ENCODE measurements around the gene TNFAIP2.

Gene TNFAIP2

DNA sequence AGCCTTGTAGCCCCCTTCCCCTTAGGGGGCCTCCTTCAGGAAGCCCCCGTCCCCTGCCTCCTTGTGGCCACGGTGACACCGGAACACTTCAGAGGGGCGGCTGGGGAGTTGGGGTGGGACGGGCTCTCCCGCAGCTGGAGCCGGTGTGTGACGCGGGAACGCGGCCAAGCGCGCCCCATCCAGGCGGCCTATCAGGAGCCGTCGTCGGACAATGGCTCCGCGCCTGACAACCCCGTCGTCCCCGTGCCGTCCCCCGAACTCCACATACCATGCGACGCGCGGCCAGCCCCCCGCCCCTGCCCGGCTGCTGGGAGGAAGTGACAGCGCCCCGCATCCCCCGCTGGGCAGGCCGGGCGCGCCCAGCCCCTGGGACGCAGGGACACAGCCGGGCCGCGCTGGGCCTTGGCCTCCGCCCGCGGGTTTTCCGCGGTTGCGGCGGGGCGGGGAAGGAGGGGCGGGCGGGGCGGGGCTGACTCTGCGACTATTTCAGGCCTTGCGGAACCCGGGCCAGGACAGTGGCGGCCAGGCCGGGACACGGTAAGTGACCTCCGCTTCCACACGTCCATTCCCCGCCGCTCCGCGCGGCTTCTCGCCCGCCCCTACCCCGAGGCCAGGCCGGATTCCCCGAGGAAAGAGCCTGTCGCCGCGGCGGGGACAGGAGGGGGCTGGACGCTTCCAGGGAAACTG, at the start of gene TNFAIP2:
TNFAIP2 (plus strand) TSS at position 515 of the 687 bp plus-strand sequence. CDS start 2,997 bp downstream, outside the sequence.
- no peak for DNase-seq

- DNase-seq: peak; percentile 11
Measured at GRCh38 chr14:103073876-103074728, 49.2 kb upstream of the TNFAIP2 start.

DNA sequence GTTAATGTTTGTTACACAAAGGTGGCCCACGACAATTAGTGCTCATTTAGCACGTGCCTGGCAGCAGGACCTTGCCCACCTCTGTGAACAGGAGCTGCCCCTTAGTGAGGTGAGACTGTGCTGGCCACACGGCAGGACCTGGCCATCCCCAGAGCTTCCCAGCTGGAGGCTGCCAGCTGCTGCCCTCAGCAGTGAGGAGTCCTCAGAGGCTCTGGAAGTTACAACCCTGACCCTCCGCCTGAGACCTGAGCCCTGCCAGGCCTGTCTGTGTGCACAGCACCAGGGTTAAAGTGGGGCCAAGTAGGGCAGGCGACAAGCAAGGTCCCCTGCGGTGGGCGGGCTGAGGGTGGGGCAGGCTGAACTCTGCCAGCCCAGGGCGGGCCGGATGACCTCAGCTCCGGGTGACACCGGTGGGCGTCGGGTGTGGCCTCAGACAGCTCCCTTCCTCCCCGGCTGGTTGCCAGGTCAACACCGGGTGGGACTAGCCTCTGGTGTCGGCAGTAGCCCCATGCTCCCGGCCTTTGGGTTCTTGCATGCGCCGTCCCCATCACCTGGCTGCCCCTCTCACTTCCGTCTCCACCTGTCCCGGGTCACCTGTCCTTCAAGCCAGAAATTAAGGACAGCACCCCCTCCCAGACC, 48.4 kb upstream of the TNFAIP2 start:
- DNase-seq: no peak

- DNase-seq: peak; percentile 77
Measured at GRCh38 chr14:103078420-103078749, 44.9 kb upstream of the TNFAIP2 start.

- no peak for DNase-seq
Measured at GRCh38 chr14:103078860-103079587, 44.2 kb upstream of the TNFAIP2 start.

GRCh38 chr14:103081951-103082350, 41.3 kb upstream of the TNFAIP2 start:
- DNase-seq: no peak

DNA sequence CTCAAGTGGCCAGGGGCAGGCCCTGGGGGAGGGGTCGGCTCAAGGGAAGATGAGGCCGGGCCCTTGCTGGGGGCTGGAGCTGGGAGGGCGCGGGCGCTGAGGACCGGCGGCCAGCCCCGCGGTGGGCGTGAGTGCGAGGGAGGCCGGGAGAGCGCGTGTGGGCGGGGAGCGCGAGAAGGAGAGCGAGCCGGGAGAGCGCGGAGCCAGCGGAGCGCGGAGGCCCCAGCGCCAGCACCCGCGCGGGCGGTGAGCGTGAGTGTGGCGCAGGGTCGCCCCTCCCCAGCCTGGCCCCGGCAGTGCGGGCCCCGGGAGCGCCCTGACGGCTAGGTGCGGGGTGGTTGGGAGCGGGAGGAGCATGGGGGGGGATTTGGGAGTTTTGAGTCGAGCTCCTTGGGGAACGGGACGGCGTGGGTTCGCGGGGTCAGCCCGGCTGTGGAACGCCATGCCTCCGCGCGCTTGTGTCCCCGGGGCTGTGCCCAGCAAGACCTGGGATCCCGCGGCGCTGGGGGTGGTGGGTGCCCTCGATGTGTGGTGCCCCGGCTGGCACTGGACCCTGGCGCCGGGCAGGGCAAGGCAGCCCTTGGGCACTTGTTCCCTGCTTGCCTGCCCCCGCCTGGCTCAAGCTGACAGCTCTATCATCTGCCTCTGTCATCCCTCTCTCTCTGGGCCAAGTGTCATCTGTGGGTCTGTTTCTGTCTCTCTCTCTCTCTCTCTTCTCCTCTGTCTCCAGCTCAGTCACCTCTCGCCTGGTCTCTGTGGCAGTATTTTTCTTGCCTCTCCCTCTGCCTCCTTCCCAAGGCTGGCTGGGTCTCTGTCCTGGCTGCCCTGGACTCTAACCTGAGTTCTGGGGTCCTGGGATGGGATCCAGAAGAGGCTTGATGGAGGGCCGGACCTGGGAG, 39.0 kb upstream of the TNFAIP2 start, which contains the start of gene LBHD2:
LBHD2 (plus strand) TSS at position 190 of the 899 bp plus-strand sequence. CDS start 1,803 bp downstream, outside the sequence.
- no peak for DNase-seq

DNA sequence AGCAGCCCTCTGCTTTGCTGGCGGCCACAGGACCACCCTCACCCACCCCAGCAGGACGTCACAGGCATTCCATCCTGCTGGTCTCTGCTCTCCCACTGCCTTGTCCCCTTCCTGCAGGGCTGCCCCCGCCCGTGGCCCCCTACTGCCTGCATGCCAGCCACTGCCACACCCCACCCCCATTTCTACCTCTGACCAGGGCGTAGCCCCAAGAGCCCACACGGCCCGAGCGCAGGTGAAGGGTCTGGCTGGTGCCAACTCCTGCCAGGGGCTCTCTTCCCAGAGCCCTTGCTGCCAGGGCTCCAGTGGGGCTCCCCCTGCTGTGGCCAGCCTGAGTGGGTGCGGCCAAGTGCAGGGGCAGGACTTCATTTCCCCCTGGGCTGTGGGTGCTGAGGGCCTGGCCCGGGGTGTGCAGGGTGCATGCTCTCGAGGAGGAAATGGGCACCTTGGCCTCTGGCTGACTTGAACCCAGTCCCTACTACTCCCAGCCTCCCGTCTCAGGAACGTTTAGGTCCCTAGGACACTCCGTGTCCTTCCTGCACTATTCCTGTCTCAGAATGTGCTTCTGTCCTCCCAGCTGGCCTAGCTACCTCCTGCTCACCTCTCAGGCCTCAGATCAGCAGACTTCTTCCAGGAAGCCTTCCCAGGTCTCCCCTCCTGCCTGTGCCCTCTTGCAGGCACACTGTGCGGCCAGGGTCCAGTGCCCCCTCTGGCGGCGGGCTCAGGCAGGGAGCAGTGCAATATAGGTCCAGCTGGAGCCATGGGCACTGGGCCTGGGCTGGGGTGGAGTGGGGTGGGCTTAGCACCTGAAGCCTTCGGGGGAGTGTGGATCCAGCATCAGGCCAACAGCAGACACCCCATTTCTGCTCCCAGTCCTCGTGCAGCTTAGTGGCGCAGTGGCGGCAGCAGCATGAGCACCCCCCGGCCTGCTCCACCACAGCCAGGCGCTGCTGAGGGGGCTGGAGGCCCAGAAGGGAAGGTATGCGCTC, 37.9 kb upstream of the TNFAIP2 start:
- DNase-seq: no peak

DNA sequence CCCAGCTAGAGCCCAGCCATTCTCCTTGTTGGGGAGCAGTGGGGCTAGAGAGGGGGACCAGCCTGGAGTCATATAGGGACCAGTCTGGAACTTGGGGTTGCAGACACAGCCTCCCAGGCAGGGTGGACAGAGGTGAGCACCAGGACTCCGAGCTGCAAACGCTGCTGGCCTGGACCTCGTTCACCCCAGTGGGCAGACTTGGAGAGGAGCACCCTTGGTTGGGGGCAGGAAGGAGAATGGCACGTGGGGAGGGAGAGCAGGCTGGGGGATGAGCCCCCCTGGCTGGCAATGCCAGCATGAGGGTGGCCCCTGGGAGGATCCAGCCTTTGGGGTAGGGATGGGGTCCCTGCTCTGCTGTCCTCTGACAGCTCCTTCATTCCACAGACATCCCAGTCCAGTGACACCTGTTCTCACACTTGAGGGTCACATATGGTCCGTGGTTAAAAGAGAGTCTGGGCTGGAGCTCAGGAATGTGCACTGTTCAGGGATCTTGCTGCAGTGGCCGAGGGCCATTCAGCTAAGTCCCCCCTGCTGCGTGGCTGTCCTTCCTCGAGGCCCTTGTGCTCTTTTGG, 36.4 kb upstream of the TNFAIP2 start:
- no peak for DNase-seq

DNA sequence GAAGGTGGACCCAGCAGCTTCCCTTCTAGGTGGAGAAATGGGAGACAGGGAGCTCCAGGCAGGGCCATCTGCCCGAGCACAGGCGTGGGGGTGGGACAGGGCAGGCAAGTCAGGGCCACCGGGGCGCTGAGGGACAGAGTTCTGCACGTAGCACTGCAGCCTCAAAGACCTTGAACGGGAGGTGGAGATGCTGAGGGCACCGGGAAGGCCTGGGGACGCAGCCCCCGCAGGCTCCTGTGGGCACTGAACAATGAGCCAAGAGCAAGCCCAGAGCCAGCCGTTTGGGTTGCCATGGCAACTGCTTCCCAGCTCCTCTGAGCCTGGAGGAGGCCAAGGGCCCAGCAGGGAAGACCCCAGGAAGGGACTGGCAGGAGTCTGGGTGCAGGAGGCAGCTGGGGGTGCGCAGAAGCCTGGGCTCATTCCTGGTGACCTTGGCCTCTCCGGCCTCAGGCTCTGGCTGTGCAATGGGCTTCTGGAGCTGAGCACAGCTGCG, 35.9 kb upstream of the TNFAIP2 start:
- no peak for DNase-seq

GRCh38 chr14:103088921-103089320, 34.3 kb upstream of the TNFAIP2 start:
- no peak for DNase-seq

GRCh38 chr14:103089386-103090335, 33.6 kb upstream of the TNFAIP2 start:
- no peak for DNase-seq

- no peak for DNase-seq
Measured at GRCh38 chr14:103090481-103091020, 32.7 kb upstream of the TNFAIP2 start.

GRCh38 chr14:103091041-103091882, 32.0 kb upstream of the TNFAIP2 start:
- peak; percentile 19 for DNase-seq

DNA sequence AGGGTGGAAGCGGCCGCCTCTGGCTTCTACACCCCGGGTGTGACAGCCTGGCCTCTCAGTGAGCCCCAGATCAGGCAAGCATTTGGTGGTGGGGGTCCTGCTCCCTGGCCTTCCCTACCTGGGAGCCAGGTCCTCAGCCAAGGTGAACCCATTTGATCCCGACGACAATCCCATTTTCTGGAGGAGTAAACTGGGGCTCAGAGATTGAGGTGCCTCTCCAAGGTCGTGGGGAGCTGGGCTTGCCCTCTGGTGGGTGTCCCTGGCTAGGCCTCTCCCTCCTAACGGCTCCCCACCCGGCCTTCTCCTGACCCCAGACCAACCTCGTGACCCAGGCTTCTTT, 31.4 kb upstream of the TNFAIP2 start:
- DNase-seq: no peak

DNA sequence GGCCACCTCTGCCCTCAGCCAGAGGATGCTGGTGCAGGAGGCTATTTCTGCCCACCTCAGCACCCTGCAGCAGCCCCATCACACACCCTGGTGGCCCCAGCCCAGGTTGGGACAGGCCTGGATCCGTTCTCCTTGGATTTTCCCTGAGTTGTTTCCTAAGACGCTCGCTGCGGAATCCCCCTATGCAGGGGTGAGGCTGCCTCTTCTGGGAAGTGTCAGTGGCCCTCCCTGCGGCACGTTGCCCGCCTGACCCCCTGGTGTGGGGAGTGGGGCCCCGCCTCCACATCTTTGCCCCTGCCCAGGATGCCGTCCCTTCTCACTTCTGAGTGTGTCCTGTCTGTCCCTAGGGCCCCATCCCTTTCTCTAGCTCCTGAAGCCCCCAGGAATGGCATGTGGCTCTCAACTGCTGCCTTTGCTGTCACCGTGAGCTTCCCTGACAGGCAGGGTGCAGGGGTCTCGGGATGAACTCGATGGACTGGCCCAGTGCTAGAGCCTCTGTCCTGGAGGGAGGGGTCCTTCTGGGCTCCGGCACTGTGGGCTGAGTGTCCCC, 29.3 kb upstream of the TNFAIP2 start:
- DNase-seq: no peak
